ENCODE measurements around the gene CEACAM7.

The CEACAM7 gene

GRCh38 chr19:41700381-41701195 lies 12.5 kb upstream of the CEACAM7 start:
- Histone ChIP-seq H3K27me3 (ENCODE audit: insufficient read depth, low read length) (peaks cover 6% of the 10 kb centered on the region), H2AFZ (ENCODE audit: low read length, unreplicated experiment) (no peak overlapping the region)

DNA sequence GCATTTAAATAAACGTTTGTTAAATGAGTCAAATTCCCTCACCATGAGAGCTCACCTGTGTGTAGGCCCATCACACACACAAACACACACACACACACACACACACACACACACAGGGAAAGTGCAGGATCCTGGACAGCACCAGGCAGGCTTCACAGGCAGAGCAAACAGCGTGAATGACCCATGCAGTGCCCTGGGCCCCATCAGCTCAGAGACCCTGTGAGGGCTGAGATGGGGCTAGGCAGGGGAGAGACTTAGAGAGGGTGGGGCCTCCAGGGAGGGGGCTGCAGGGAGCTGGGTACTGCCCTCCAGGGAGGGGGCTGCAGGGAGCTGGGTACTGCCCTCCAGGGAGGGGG lies 11.9 kb upstream of the CEACAM7 start:
- Histone ChIP-seq H3K4me1 (ENCODE audit: control insufficient read depth, insufficient read depth, low read length, unreplicated experiment) (no peaks in the 10 kb centered on the region), H3K79me2 (ENCODE audit: control insufficient read depth, insufficient read depth, low read length, unreplicated experiment) (no peaks in the 10 kb centered on the region), H3K27ac (ENCODE audit: low read depth, low read length) (no peak overlapping the region), H3K36me3 (ENCODE audit: insufficient read depth, low read length) (no peaks in the 10 kb centered on the region), H3K4me3 (ENCODE audit: low read depth, low read length) (no peak overlapping the region), H2AFZ (ENCODE audit: low read length, unreplicated experiment) (no peak overlapping the region), H3K27me3 (ENCODE audit: insufficient read depth, low read length) (peaks cover 6% of the 10 kb centered on the region)

More at GRCh38 chr19:41700381-41701195, 12.5 kb upstream of the CEACAM7 start:
- no peaks in the 10 kb centered on the region for H3K4me1 ChIP-seq (ENCODE audit: control insufficient read depth, insufficient read depth, low read length, unreplicated experiment)
- no peak overlapping the region for H3K4me3 ChIP-seq (ENCODE audit: low read depth, low read length)
- no peak overlapping the region for H3K27ac ChIP-seq (ENCODE audit: low read depth, low read length)
- H3K36me3 ChIP-seq (ENCODE audit: insufficient read depth, low read length), result no peaks in the 10 kb centered on the region
- H3K79me2 ChIP-seq (ENCODE audit: control insufficient read depth, insufficient read depth, low read length, unreplicated experiment), result no peaks in the 10 kb centered on the region

GRCh38 chr19:41699231-41699967 lies 11.3 kb upstream of the CEACAM7 start:
- Histone ChIP-seq H3K36me3 (ENCODE audit: insufficient read depth, low read length) (no peaks in the 10 kb centered on the region), H3K4me1 (ENCODE audit: control insufficient read depth, insufficient read depth, low read length, unreplicated experiment) (no peaks in the 10 kb centered on the region), H3K27me3 (ENCODE audit: insufficient read depth, low read length) (peaks cover 6% of the 10 kb centered on the region), H2AFZ (ENCODE audit: low read length, unreplicated experiment) (no peak overlapping the region), H3K79me2 (ENCODE audit: control insufficient read depth, insufficient read depth, low read length, unreplicated experiment) (no peaks in the 10 kb centered on the region), H3K4me3 (ENCODE audit: low read depth, low read length) (no peak overlapping the region), H3K27ac (ENCODE audit: low read depth, low read length) (no peak overlapping the region)

- Histone ChIP-seq H3K36me3 (ENCODE audit: insufficient read depth, low read length) (no peaks in the 10 kb centered on the region), H3K4me3 (ENCODE audit: low read depth, low read length) (no peak overlapping the region), H3K27me3 (ENCODE audit: insufficient read depth, low read length) (peaks cover 4% of the 10 kb centered on the region), H3K79me2 (ENCODE audit: control insufficient read depth, insufficient read depth, low read length, unreplicated experiment) (no peaks in the 10 kb centered on the region), H2AFZ (ENCODE audit: low read length, unreplicated experiment) (no peak overlapping the region), H3K27ac (ENCODE audit: low read depth, low read length) (no peak overlapping the region), H3K4me1 (ENCODE audit: control insufficient read depth, insufficient read depth, low read length, unreplicated experiment) (no peaks in the 10 kb centered on the region)
Observed at GRCh38 chr19:41698746-41699230, 10.7 kb upstream of the CEACAM7 start.

- Histone ChIP-seq H3K27me3 (ENCODE audit: insufficient read depth, low read length) (no peaks in the 10 kb centered on the region), H3K27ac (ENCODE audit: low read depth, low read length) (no peak overlapping the region), H3K4me1 (ENCODE audit: control insufficient read depth, insufficient read depth, low read length, unreplicated experiment) (no peaks in the 10 kb centered on the region), H2AFZ (ENCODE audit: low read length, unreplicated experiment) (no peak overlapping the region), H3K36me3 (ENCODE audit: insufficient read depth, low read length) (no peaks in the 10 kb centered on the region), H3K79me2 (ENCODE audit: control insufficient read depth, insufficient read depth, low read length, unreplicated experiment) (no peaks in the 10 kb centered on the region), H3K4me3 (ENCODE audit: low read depth, low read length) (no peak overlapping the region)
Observed at GRCh38 chr19:41697198-41697855, 9.3 kb upstream of the CEACAM7 start.

- no peak overlapping the region for H3K27ac ChIP-seq (ENCODE audit: low read depth, low read length)
- H3K36me3 ChIP-seq (ENCODE audit: insufficient read depth, low read length), result no peaks in the 10 kb centered on the region
- no peak overlapping the region for H2AFZ ChIP-seq (ENCODE audit: low read length, unreplicated experiment)
- no peak overlapping the region for H3K4me3 ChIP-seq (ENCODE audit: low read depth, low read length)
- H3K27me3 ChIP-seq (ENCODE audit: insufficient read depth, low read length), result no peaks in the 10 kb centered on the region
- no peaks in the 10 kb centered on the region for H3K4me1 ChIP-seq (ENCODE audit: control insufficient read depth, insufficient read depth, low read length, unreplicated experiment)
- no peaks in the 10 kb centered on the region for H3K79me2 ChIP-seq (ENCODE audit: control insufficient read depth, insufficient read depth, low read length, unreplicated experiment)
Observed at GRCh38 chr19:41696402-41697197, 8.5 kb upstream of the CEACAM7 start.

- Histone ChIP-seq H2AFZ (ENCODE audit: low read length, unreplicated experiment) (no peak overlapping the region), H3K27me3 (ENCODE audit: insufficient read depth, low read length) (no peaks in the 10 kb centered on the region), H3K4me1 (ENCODE audit: control insufficient read depth, insufficient read depth, low read length, unreplicated experiment) (no peaks in the 10 kb centered on the region), H3K36me3 (ENCODE audit: insufficient read depth, low read length) (no peaks in the 10 kb centered on the region), H3K27ac (ENCODE audit: low read depth, low read length) (no peak overlapping the region), H3K79me2 (ENCODE audit: control insufficient read depth, insufficient read depth, low read length, unreplicated experiment) (no peaks in the 10 kb centered on the region), H3K4me3 (ENCODE audit: low read depth, low read length) (no peak overlapping the region)
Observed at GRCh38 chr19:41695745-41696144, 7.7 kb upstream of the CEACAM7 start.

GRCh38 chr19:41694831-41695635 lies 7.0 kb upstream of the CEACAM7 start:
- Histone ChIP-seq H2AFZ (ENCODE audit: low read length, unreplicated experiment) (no peak overlapping the region), H3K79me2 (ENCODE audit: control insufficient read depth, insufficient read depth, low read length, unreplicated experiment) (no peaks in the 10 kb centered on the region), H3K4me1 (ENCODE audit: control insufficient read depth, insufficient read depth, low read length, unreplicated experiment) (no peaks in the 10 kb centered on the region), H3K27me3 (ENCODE audit: insufficient read depth, low read length) (no peaks in the 10 kb centered on the region), H3K27ac (ENCODE audit: low read depth, low read length) (no peak overlapping the region), H3K36me3 (ENCODE audit: insufficient read depth, low read length) (no peaks in the 10 kb centered on the region), H3K4me3 (ENCODE audit: low read depth, low read length) (no peak overlapping the region)

GRCh38 chr19:41694196-41694595 lies 6.1 kb upstream of the CEACAM7 start:
- Histone ChIP-seq H3K36me3 (ENCODE audit: insufficient read depth, low read length) (no peaks in the 10 kb centered on the region), H3K79me2 (ENCODE audit: control insufficient read depth, insufficient read depth, low read length, unreplicated experiment) (no peaks in the 10 kb centered on the region), H3K4me1 (ENCODE audit: control insufficient read depth, insufficient read depth, low read length, unreplicated experiment) (no peaks in the 10 kb centered on the region), H3K27me3 (ENCODE audit: insufficient read depth, low read length) (no peaks in the 10 kb centered on the region), H3K27ac (ENCODE audit: low read depth, low read length) (no peak overlapping the region), H3K4me3 (ENCODE audit: low read depth, low read length) (no peak overlapping the region), H2AFZ (ENCODE audit: low read length, unreplicated experiment) (no peak overlapping the region)
